Neural cell (in vitro differentiated cells): ENCODE data around the gene EML5. TPM values are rescaled to one million over a fixed set of nuclear protein-coding genes. Genes with fewer than 3 reads are reported as not detected.

ENCODE experiments used
- polyA plus RNA-seq: library from polyadenylated mRNA; depleted of rRNA; stranded (reverse); fragments of >200 nt; gene quantifications from 2 replicates; pipeline ENCODE4 v1.2.3, GENCODE V29; 2014
- small RNA-seq, 3 experiments: library from RNA; depleted of rRNA; stranded (forward); fragments of <200 nt; gene quantifications; one replicate each; pipeline ENCODE3, GENCODE V24; 2012

The EML5 gene
- polyA plus RNA-seq, 1 donor from 2014 or later = 27.5 TPM

Small RNA genes lying within 50 kb of the gene (small RNA-seq; reads per million reads assigned to genes)
- 0 to 1.2 (median 0) reads per million in 3 experiments for gene RF00019
- gene RNU4-92P = 0 reads per million in 3 experiments

Other genes with a start within 250 kb of the EML5 start
- 3.3 and 4.1 TPM in 2 replicates for gene PTPN21, start 237.9 kb downstream of the EML5 start, polyA plus RNA-seq
- 70.5 and 85.7 TPM in 2 replicates for gene ZC3H14, start 229.9 kb downstream of the EML5 start, polyA plus RNA-seq
- gene TTC8, start 31.7 kb upstream of the EML5 start, polyA plus RNA-seq = 27.9 and 28.1 TPM in 2 replicates